Measurements from ENCODE around the gene LRRC59.

Gene LRRC59

DNA sequence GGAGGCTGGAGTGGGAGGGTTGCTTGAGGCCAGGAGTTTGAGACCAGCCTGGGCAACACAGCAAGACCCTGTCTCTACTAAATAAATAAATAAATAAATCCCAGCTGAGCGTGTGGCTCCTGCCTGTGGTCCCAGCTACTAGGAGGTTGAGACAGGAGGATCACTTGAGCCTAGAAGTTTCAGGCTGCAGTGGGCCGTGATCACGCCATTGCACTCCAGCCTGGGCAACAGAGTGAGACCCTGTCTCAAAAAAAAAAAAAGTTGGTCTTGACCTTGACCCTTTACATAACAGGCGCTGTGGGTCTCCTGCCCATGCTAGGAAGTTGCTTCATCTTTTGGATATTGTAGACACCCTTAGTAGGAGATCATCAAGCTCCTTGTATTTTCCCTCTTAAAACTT lies 40.1 kb upstream of the LRRC59 start:
- WGBS: 94% methylated on average over 3 of the region's 4 CpGs
- no peak for DNase-seq
- Histone ChIP-seq H2AK5ac (ENCODE audit: low read length, severe bottlenecking) (no peak overlapping the region), H3K4me3 (ENCODE audit: insufficient read depth in 1 of 2, low read depth in 1 of 2, low read length in 2 of 2) (no peak overlapping the region), H2BK5ac (ENCODE audit: low read depth, low read length, poor library complexity, severe bottlenecking) (no peak overlapping the region), H3K27ac (ENCODE audit: low read length, poor library complexity, severe bottlenecking) (no peak overlapping the region), H4K91ac (ENCODE audit: low read length) (no peak overlapping the region), H3K4ac (ENCODE audit: low read depth in 1 of 2, low read length in 2 of 2) (no peak overlapping the region), H3K9me3 (ENCODE audit: control insufficient read depth, low read length) (no peaks in the 10 kb centered on the region), H3K4me1 (ENCODE audit: control insufficient read depth, insufficient read depth, low read depth, low read length) (peaks cover 2% of the 10 kb centered on the region), H3K9ac (ENCODE audit: low read length) (no peak overlapping the region), H3K14ac (ENCODE audit: low read length in 2 of 2) (no peak overlapping the region), H2BK12ac (ENCODE audit: low read length in 2 of 2) (no peak overlapping the region), H2BK120ac (ENCODE audit: low read depth, low read length) (no peak overlapping the region), H3K23ac (ENCODE audit: low read length in 2 of 2) (no peak overlapping the region), H3K79me1 (replicated peaks; ENCODE audit: low read length, poor library complexity, severe bottlenecking) (peaks cover 22% of the 10 kb centered on the region), H3K27me3 (ENCODE audit: control insufficient read depth in 1 of 2, insufficient read depth in 1 of 2, low read length in 2 of 2) (no peaks in the 10 kb centered on the region), H2BK15ac (ENCODE audit: low read depth, poor library complexity, severe bottlenecking) (no peak overlapping the region), H3K18ac (ENCODE audit: low read depth in 1 of 2, low read length in 2 of 2) (no peak overlapping the region), H2AFZ (ENCODE audit: low read depth, low read length) (no peak overlapping the region), H3K4me2 (ENCODE audit: low read length, poor library complexity, severe bottlenecking) (no peak overlapping the region), H3K36me3 (ENCODE audit: control insufficient read depth in 1 of 2, insufficient read depth in 2 of 2, low read depth in 1 of 2, low read length in 2 of 2) (peaks cover 5 to 6% of the 10 kb centered on the region in 2 experiments), H4K8ac (ENCODE audit: low read length) (no peak overlapping the region)

DNA sequence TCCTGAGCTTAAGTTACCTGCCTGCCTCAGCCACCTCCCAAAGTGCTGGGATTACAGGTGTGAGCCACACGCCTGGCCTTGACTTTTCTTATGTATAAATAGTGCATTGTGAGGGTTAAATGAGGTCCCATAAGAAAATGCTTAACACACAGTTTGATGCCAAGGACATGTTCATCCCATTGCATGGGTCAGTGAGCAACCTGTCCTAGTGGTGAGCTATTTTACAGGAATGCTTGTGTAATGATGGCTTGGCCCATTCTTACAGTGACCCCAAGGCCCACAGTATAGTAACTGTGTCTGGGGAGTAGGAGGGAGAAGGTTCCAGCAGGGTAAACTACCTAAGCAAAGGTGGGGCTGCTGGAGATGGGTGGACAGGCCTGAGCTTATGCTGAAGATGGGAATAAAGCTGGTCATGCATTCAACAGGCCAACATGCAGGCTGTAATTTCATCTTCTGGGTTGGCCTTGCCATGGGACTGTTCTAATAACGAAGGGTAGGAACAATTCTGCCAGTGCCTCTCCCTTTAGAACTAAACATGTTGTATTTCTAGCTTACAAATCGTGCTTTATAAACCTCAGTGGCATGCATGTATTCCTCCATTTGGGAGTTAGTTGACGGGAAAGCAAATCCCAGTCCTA lies 34.9 kb upstream of the LRRC59 start:
- Histone ChIP-seq H3K27me3 (ENCODE audit: control insufficient read depth in 1 of 2, insufficient read depth in 1 of 2, low read length in 2 of 2) (no peaks in the 10 kb centered on the region), H3K36me3 (ENCODE audit: control insufficient read depth in 1 of 2, insufficient read depth in 2 of 2, low read depth in 1 of 2, low read length in 2 of 2) (peaks cover 2 to 5% of the 10 kb centered on the region in 2 experiments), H3K4me3 (ENCODE audit: insufficient read depth in 1 of 2, low read depth in 1 of 2, low read length in 2 of 2) (no peak overlapping the region), H3K23ac (ENCODE audit: low read length in 2 of 2) (no peak overlapping the region), H3K14ac (ENCODE audit: low read length in 2 of 2) (no peak overlapping the region), H3K9ac (ENCODE audit: low read length) (no peak overlapping the region), H2BK12ac (ENCODE audit: low read length in 2 of 2) (no peak overlapping the region), H3K18ac (ENCODE audit: low read depth in 1 of 2, low read length in 2 of 2) (no peak overlapping the region), H2BK15ac (ENCODE audit: low read depth, poor library complexity, severe bottlenecking) (no peak overlapping the region), H3K27ac (ENCODE audit: low read length, poor library complexity, severe bottlenecking) (no peak overlapping the region), H3K4me2 (ENCODE audit: low read length, poor library complexity, severe bottlenecking) (no peak overlapping the region), H2BK5ac (ENCODE audit: low read depth, low read length, poor library complexity, severe bottlenecking) (no peak overlapping the region), H3K9me3 (ENCODE audit: control insufficient read depth, low read length) (no peaks in the 10 kb centered on the region), H2BK120ac (ENCODE audit: low read depth, low read length) (no peak overlapping the region), H4K91ac (ENCODE audit: low read length) (no peak overlapping the region), H4K8ac (ENCODE audit: low read length) (no peak overlapping the region), H3K4ac (ENCODE audit: low read depth in 1 of 2, low read length in 2 of 2) (no peak overlapping the region), H2AFZ (ENCODE audit: low read depth, low read length) (no peak overlapping the region), H2AK5ac (ENCODE audit: low read length, severe bottlenecking) (no peak overlapping the region), H3K79me1 (replicated peaks; ENCODE audit: low read length, poor library complexity, severe bottlenecking) (peaks cover 23% of the 10 kb centered on the region), H3K4me1 (ENCODE audit: control insufficient read depth, insufficient read depth, low read depth, low read length) (peaks cover 9% of the 10 kb centered on the region)
- DNase-seq: no peak
- WGBS: 95% methylated on average over 4 of the region's 4 CpGs

DNA sequence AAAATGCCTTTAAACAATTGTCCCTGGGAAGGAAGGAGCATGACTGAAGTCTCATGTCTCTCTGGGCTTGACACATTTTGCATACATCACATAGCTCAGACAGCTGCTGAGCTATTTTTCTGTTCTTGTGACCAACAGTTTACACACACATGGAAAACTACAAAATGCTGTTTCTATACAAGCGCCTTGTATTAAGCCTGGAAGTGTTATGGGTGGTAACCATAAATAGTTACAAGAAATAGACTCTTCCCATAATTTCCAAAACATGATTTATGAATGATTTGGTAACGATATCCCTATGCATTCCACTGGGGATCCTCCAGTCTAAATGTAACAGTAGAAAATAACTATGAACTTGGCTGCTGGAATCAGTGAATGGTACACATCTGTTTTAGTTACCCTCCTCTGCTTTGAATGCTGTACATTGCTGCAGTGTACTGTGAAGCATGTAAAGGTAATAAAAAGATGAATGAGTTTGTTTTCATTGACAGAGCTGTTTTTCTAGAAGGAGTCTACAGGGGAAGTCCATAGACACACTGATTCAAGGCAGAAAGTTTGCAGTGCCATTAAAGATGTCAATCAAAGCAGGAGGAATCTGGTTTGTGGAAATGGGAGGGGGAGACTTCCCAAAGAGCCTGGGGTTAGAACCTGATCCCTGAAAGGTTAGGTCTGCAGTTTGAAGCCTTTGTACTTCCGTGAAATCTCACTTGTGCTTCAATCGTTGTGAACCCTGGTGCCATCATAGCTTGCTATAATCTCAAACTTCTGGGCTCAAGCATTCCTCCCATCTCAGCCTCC lies 33.7 kb upstream of the LRRC59 start:
- Histone ChIP-seq H2AK5ac (ENCODE audit: low read length, severe bottlenecking) (no peak overlapping the region), H3K4me1 (ENCODE audit: control insufficient read depth, insufficient read depth, low read depth, low read length) (peaks cover 15% of the 10 kb centered on the region), H3K27ac (ENCODE audit: low read length, poor library complexity, severe bottlenecking) (no peak overlapping the region), H3K27me3 (ENCODE audit: control insufficient read depth in 1 of 2, insufficient read depth in 1 of 2, low read length in 2 of 2) (no peaks in the 10 kb centered on the region), H4K8ac (ENCODE audit: low read length) (no peak overlapping the region), H3K79me1 (replicated peaks; ENCODE audit: low read length, poor library complexity, severe bottlenecking) (peaks cover 23% of the 10 kb centered on the region), H2BK120ac (ENCODE audit: low read depth, low read length) (no peak overlapping the region), H3K18ac (ENCODE audit: low read depth in 1 of 2, low read length in 2 of 2) (no peak overlapping the region), H2AFZ (ENCODE audit: low read depth, low read length) (no peak overlapping the region), H3K9ac (ENCODE audit: low read length) (no peak overlapping the region), H2BK15ac (ENCODE audit: low read depth, poor library complexity, severe bottlenecking) (no peak overlapping the region), H3K4ac (ENCODE audit: low read depth in 1 of 2, low read length in 2 of 2) (no peak overlapping the region), H2BK12ac (ENCODE audit: low read length in 2 of 2) (no peak overlapping the region), H2BK5ac (ENCODE audit: low read depth, low read length, poor library complexity, severe bottlenecking) (no peak overlapping the region), H3K36me3 (ENCODE audit: control insufficient read depth in 1 of 2, insufficient read depth in 2 of 2, low read depth in 1 of 2, low read length in 2 of 2) (peaks cover 0 to 2% of the 10 kb centered on the region in 2 experiments), H3K14ac (ENCODE audit: low read length in 2 of 2) (no peak overlapping the region), H3K4me3 (ENCODE audit: insufficient read depth in 1 of 2, low read depth in 1 of 2, low read length in 2 of 2) (no peak overlapping the region), H3K9me3 (ENCODE audit: control insufficient read depth, low read length) (no peaks in the 10 kb centered on the region), H4K91ac (ENCODE audit: low read length) (no peak overlapping the region), H3K23ac (ENCODE audit: low read length in 2 of 2) (no peak overlapping the region), H3K4me2 (ENCODE audit: low read length, poor library complexity, severe bottlenecking) (no peak overlapping the region)
- DNase-seq: no peak
- 38% methylated on average over 2 of the region's 4 CpGs for WGBS

DNA sequence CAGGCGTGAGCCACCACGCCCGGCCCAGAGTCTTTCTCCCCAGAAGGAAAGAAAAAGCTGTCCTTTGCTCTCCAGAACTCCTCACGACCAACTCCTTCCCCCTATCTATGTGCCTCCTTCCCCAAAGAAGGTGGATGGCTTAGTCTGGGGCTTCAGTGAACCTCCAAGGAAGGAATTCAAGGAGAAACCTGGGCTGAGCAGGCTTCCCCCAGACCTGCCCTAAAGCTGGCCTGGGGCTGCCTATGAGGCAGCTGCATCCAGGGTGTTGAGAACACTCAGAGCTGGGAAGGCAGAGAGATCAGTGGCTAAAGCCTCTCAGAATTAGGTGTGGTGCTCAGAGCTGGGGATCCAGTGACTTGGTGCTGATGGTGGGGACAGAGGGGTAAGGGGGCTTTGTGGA lies 32.5 kb upstream of the LRRC59 start:
- Histone ChIP-seq H4K8ac (ENCODE audit: low read length) (no peak overlapping the region), H2BK5ac (ENCODE audit: low read depth, low read length, poor library complexity, severe bottlenecking) (no peak overlapping the region), H3K27ac (ENCODE audit: low read length, poor library complexity, severe bottlenecking) (no peak overlapping the region), H3K79me1 (replicated peaks; ENCODE audit: low read length, poor library complexity, severe bottlenecking) (peaks cover 19% of the 10 kb centered on the region), H3K4me2 (ENCODE audit: low read length, poor library complexity, severe bottlenecking) (no peak overlapping the region), H3K9ac (ENCODE audit: low read length) (no peak overlapping the region), H2BK15ac (ENCODE audit: low read depth, poor library complexity, severe bottlenecking) (no peak overlapping the region), H2BK120ac (ENCODE audit: low read depth, low read length) (no peak overlapping the region), H2BK12ac (ENCODE audit: low read length in 2 of 2) (no peak overlapping the region), H2AK5ac (ENCODE audit: low read length, severe bottlenecking) (peak overlapping the region; percentile 59), H3K9me3 (ENCODE audit: control insufficient read depth, low read length) (no peaks in the 10 kb centered on the region), H3K4me1 (ENCODE audit: control insufficient read depth, insufficient read depth, low read depth, low read length) (peaks cover 25% of the 10 kb centered on the region), H3K36me3 (ENCODE audit: control insufficient read depth in 1 of 2, insufficient read depth in 2 of 2, low read depth in 1 of 2, low read length in 2 of 2) (peaks cover 0 to 2% of the 10 kb centered on the region in 2 experiments), H3K27me3 (ENCODE audit: control insufficient read depth in 1 of 2, insufficient read depth in 1 of 2, low read length in 2 of 2) (no peaks in the 10 kb centered on the region), H3K4ac (ENCODE audit: low read depth in 1 of 2, low read length in 2 of 2) (no peak overlapping the region), H3K14ac (ENCODE audit: low read length in 2 of 2) (no peak overlapping the region), H4K91ac (ENCODE audit: low read length) (no peak overlapping the region), H3K23ac (ENCODE audit: low read length in 2 of 2) (no peak overlapping the region), H2AFZ (ENCODE audit: low read depth, low read length) (no peak overlapping the region), H3K4me3 (ENCODE audit: insufficient read depth in 1 of 2, low read depth in 1 of 2, low read length in 2 of 2) (no peak overlapping the region), H3K18ac (ENCODE audit: low read depth in 1 of 2, low read length in 2 of 2) (no peak overlapping the region)
- DNase-seq: no peak
- no CpG with 5 or more reads among the region's 4 CpGs for WGBS

All from mesenchymal stem cell (in vitro differentiated cells and primary cell).